Measurements from ENCODE around the gene SYNRG.
"Not testable (repeated sequence)": the region's sequence is repeated elsewhere in the genome, so short reads cannot be mapped to it uniquely, and the experiment has no call there.

The SYNRG gene, protein sequence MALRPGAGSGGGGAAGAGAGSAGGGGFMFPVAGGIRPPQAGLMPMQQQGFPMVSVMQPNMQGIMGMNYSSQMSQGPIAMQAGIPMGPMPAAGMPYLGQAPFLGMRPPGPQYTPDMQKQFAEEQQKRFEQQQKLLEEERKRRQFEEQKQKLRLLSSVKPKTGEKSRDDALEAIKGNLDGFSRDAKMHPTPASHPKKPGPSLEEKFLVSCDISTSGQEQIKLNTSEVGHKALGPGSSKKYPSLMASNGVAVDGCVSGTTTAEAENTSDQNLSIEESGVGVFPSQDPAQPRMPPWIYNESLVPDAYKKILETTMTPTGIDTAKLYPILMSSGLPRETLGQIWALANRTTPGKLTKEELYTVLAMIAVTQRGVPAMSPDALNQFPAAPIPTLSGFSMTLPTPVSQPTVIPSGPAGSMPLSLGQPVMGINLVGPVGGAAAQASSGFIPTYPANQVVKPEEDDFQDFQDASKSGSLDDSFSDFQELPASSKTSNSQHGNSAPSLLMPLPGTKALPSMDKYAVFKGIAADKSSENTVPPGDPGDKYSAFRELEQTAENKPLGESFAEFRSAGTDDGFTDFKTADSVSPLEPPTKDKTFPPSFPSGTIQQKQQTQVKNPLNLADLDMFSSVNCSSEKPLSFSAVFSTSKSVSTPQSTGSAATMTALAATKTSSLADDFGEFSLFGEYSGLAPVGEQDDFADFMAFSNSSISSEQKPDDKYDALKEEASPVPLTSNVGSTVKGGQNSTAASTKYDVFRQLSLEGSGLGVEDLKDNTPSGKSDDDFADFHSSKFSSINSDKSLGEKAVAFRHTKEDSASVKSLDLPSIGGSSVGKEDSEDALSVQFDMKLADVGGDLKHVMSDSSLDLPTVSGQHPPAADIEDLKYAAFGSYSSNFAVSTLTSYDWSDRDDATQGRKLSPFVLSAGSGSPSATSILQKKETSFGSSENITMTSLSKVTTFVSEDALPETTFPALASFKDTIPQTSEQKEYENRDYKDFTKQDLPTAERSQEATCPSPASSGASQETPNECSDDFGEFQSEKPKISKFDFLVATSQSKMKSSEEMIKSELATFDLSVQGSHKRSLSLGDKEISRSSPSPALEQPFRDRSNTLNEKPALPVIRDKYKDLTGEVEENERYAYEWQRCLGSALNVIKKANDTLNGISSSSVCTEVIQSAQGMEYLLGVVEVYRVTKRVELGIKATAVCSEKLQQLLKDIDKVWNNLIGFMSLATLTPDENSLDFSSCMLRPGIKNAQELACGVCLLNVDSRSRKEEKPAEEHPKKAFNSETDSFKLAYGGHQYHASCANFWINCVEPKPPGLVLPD (N-terminal part only)

DNA sequence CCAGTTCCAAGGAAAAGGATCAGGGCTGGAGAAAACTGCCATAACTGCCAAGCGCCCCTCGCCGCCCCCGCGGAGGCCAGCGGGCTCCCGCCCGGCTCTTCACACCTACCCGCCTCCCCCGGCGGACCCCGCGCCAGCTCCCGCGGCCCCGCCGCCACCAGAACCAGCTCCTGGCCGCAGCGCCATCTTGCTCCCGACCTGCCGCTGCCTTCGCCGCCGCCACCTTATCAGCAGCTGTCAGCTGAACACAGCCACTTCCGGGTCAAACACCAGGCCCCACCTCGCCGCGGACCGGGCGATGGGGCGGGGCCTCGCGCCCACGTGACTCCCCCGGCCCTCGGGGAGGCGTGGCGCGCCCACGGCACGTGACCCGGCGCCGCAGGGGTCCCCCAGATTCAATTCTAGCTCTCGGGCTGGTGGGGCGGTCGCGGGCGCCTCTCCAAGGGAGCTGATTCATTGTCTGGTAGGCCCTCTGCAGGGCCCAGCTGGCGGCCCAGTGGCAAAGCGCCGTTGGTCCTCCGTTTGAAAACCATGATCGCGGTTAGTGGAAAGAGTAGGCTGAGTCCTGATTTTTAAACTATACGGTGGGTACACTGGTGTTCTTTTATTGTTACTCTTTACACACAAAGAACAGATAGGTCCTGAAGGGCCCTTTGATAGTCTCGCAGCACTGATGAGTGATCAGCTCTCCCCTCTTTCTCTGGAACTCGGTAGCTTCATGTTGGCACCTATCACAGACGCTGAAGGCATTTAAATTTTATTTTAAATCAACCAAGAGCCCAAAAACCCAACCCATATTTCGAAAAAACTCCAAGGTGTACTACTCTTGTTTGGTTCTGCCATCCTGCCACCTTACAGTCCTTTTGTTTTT is at the start of gene SYNRG:
SYNRG (minus strand) TSS at position 249 of the 871 bp plus-strand sequence; CDS start at position 186, 63 bp downstream.
- DNase-seq, result peak; percentile 94

DNA sequence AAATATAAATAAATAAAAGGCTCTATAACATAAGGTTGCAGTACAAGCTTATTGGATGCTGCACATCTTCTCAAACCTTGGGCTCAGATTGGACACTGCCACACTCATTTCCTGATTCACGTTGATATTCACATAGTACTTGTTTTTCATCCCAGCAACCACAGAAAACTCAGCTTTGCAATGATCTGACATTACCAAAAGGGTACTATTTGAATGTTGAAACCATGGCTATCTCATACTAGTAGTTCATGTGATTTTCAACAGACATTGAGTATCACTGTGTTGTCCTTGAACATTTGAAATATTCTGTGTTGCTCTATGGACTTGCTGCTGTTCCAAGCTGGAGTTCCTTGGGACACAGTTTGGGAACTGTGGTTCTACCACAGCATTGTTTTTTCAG is 48.0 kb upstream of the SYNRG start:
- DNase-seq, result no peak

DNA sequence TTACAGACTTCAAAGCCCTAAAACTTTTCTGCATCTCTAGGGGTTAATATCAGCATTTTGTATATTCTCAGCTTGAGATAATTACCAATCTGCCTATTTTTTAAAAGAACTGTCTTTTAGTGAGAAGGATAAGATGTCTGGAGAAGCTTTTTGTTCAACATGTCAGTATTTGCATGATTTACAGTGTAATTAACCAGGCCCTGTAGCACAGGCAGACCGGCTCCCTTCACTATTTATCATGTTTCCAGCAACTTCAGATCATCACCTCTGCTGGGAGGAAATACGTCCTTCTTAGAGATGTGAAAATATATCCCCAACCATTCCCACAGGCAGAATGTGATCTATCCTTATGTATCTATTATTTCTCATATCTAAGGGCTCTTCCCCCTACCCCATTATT is 42.6 kb upstream of the SYNRG start:
- DNase-seq, result no peak

DNA sequence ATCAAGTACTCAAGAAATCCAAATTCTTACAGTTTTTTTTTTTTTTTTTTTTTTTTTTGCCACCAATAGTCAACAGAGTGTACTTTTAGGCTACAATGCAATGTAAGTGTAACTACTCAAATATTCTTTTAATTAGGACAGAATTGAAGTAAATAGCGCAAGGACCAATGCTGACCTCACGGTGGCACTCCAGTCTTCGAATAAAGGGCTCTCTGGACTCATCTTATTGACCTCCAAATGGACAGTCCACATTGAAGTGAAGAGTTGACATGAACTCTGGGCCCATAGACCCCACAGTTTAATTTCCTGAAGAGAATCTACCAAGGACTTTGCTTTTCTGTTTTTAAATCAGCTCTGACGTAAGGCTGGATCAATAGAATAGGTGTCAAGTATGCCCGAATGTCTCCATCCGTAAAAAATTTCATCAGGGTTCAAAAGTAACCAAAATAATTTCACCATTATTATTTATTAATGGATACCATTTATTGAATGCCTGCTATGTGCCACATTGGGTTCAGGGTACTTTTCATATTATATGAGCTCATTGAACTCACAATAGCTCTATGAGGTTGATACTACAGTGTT is 41.3 kb upstream of the SYNRG start:
- peak; percentile 8 for DNase-seq

DNA sequence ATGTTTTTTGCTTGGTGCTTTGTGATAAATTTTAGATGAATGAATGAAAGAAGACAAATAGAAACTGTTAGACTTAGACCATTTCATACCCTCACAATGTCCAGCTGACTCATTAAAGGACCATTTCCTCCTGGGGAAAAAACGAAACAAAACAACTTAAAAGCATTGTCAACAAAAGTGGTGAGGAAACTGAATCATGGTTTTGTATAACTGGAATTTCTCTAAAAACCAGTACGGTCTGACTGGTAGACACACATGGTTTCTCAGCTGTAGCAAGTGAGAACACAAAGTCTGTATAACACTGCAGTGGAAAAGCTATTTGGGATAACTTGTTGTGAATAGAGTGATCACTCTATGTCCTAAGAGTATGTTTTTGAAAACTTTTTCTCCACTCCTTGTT is 39.3 kb upstream of the SYNRG start:
- no peak for DNase-seq

DNA sequence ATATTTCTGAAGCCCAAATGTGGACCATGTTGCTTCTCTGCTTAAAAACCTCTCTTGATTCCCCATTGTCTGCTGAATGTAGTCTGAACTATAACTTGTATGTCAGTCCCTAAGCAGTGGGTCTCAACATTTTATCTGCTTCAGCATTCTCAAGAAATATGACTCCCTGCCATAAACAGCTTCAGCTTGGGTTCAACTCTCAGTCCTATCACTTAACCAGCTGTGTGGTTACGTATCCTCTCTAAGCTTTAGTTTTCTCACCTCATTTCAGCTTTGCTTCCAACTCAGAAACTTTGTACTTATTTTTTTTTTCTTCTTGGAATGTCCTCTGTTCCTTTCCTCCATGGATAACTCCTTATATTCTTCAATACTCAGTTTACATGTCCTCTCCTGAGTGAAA is 38.6 kb upstream of the SYNRG start:
- DNase-seq, result no peak

DNA sequence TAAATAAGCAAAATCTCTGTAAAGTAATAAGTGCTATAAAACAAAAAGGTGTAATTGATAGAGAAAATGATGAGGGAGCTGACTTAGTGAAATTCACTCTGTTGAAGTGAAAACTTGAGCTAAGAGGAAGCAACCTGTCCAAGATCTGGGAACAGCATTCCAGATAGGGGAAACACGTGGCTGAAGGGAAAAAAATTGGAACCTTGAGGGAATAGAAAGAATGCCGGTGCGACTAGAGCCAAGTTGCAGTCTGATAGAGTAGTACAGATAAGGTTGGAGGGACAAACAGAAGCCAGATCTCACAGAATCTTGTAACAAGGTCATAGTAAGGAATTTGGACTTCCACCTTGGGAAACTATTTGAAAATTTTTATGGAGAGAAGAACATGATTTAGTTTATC is 34.7 kb upstream of the SYNRG start:
- DNase-seq, result no peak

DNA sequence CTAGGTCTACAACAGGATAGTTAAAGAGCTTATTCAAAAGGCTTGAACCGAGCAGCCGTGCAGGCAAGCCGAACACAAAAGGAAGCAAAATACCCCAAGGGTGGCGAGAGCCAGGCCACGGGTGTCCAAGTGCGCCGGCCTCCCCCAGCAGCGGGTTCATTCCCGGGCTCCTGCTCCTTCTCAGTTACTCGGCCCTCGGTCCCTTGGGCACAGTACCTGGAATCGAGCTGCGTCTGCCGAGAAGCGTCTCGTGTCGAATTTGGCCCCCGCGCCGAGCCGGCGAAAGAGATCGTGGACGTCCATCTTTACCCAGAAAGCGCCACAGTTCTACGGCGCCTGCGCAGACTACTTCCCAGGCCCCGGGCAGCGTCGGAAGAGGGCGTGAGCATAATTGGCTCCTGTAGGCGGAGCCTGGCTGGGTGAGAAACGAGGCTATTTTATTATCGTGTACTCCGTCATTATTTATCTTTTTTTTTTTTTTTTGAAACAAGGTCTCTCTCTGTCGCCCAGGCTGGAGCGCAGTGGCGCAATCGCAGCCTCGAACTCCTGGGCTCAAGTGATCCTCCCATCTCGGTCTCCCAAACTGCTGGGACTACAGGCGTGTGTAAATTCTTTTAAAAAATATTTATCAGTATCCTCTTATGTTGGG is 34.0 kb upstream of the SYNRG start, which contains the start of gene DDX52:
DDX52 (minus strand) TSS at position 329 of the 649 bp plus-strand sequence; CDS start at position 303, 26 bp downstream.
- peak; percentile 91 for DNase-seq

DNA sequence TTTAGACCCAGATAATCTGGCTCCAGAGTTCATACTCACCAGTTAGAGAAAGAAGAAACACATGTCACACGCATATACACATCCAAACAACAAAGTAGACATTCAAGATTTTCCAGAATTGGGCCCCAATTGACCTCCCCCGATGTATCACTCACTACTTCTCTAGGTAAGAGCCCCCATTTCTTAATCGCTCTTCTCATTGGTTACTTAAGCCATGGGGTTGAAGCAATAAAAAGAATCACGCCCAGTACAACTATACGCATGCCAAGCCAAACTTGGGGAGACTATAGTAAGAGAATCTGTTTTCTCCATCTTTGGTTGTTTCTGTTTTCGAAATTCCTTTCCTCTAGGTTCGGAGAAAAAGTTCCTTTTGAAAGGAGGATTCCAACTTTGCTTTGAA is 33.5 kb upstream of the SYNRG start:
- DNase-seq, result no peak

DNA sequence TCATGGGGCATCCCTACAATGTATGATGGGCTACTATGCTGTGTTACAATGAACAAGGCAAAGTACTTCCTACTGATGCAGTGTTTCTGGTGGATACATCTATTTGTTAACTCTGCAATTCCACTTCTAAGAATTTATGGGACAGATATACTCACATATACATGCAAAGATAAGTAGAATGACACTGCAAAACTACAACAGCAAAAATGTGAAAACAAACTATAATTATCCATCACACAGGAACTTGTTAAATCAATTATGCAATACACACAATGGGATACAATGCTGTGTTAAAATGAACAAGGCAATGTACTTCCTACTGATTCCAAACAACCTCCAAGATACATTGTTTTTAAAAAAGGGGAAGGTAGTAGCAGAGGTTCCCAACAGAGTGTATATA is 30.8 kb upstream of the SYNRG start:
- no peak for DNase-seq

DNA sequence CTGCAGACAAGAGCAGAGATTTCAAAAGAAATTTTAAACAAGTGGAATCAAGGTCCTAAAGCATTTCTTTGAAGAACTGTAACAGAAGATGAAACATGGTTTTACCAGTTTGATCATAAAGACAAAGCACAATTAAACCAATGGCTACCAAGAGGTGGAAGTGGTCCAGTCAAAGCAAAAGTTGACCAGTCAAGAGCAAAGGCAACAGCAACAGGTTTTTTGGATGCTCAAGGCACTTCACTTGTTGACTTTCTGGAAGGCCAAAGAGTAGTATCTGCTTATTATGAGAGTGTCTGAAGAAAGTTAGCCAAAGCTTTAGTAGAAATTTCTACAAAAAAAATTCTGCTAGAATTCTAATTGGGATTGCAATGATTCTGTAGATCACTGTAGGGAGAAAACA is 28.7 kb upstream of the SYNRG start:
- DNase-seq, result no peak

DNA sequence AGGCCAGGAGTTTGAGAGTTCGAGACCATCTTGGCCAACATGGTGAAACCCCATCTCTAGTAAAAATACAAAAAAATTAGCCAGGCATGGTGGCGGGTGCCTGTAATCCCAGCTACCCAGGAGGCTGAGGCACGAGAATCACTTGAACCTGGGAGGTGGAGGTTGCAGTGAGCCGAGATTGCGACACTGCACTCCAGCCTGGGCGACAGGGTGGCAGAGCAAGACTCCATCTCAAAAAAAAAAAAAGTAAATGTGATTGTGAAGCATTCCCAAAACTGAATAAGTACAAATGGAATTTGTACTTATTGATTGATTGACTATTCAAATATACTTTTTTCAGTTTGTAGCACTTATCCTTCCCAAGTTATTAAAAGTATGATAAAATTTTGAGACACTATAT is 7.2 kb upstream of the SYNRG start:
- DNase-seq, result not testable (repeated sequence)

DNA sequence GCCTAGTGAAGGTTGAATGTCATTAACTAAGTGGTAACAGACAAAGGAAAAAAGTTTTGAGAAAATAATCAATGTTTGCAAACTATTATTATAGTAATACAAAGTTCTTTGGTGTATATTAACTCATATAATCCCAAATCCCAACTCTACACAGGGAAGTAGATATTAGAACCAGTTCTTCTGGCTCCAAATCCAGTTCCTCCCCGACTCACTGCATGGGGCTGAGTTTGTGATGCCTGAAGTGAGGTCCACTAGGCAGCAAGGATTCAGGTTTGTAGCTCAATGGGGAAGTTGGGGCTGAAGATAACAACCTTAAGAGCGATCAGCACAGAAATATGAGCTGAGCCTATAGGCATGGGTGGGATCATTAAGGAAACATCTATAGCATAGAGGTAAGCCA is 5.6 kb upstream of the SYNRG start:
- no peak for DNase-seq

DNA sequence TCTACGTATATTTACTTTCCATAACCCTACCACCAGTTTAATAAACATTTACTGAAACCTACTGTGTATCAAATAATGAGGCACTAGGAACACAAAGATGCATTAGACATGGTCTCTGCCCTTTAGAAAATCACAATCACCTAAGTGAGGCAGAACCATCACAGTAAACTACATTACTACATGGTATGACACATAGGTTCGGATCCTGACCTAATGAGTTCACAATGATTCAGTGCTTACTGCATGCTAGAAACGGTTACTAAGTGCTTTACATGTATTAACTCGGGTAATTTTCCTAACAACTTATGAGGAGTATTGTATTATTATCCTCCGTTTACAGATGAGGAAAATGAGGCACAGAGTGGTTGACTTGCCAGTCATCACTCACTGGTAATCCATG is 5.2 kb upstream of the SYNRG start:
- no peak for DNase-seq

DNA sequence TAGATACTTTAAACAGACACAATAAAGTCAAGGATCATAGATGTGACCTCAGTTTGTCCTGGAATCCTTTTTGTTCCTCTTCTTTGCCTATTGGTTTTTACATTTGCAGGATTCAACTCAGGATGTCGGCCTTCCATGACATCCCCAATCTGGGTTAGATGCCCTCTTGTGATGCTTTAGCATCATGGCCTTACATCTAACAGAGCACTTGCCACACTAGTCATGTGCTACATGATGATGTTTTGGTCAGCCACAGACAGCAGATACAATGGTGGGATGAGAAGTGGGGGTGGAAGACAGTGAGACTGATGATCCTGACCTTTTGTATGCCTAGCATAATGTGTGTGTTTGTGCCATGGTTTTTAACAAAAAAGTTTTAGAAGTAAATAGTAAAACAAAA is 1.8 kb upstream of the SYNRG start:
- no peak for DNase-seq

DNA sequence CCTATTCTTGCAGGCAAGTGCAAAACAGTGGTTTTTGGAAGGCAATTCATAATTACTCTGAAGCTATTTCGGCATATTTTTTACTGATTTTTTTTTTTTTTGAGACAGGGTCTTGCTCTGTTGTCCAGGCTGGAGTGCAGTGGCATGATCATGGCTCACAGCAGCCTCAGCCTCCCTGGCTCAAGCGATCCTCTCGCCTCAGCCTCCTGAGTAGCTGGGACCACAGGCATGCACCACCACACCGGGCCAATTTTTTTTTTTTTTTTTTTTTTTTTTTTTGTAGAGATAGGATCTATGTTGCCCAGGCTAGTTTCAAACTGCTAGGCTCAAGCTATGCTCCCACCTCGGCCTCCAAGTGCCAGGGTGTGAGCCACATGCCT is 813 bp upstream of the SYNRG start:
- not testable (repeated sequence) for DNase-seq

DNA sequence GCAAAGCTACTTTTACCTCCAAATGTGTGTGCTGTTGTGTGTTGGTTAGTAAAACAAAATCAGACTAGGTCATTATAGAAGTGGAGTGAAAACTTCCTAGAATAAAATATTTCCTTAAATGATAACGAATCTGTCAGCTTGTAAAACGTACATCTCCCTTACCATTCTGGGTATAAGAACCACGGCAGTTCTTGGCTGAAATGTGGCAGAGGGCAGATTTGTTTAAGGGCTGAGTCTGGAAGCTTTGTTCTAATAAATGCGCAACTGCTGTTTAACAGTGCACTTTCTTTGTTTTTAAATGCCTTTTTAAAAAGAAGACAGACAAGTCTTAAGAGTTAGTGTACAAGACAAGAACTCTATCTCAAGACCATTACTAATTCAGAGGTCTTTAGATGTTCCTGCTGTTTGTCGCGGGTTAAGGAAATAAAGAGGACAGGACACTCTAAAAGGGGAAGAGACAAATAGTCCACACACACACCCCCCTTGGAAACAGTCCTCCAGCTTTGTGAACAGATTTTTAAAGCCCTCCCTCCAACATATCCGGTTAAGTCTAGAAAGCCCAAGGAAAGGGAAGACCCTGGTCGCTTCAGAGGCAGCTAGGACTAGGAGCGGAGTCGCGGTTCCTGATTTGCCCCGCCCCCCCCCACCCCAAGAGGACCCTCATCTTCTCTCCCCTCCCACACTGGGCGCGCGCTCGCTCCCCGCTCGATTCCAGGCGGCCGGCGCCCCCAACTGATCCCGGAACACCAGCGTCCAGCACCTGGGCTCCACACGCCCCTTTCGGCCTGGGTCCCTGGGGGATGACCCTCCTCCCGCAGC is 658 bp downstream of the SYNRG start:
- no peak for DNase-seq

DNA sequence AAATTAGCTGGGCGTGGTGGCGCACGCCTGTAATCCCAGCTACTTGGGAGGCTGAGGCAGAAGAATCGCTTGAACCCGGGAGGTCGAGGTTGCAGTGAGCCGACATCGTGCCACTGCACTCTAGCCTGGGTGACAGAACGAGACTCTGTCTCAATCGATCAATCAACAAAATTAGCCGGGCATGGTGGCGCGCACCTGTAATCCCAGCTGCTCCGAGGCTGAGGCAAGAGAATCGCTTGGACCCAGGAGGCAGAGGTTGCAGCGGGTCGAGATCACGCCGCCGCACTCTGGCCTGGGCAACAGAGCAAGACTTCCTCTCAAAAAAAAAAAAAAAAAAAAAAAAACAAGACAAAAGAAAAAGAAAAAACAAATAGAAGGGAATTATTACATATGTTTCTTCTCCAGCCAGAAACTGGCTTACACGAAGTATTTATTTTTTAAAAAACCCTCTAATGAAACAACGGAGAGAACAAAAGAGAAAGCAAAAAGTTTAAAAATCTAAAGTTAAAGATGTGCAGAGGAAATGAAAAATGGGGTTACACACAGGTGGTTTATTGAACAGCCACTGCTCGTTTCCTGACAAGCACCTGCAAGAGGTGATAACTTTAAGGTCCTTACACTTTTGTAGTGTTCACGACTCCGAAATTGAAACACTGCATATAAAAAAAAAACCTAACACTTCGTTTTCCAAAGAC is 1.4 kb downstream of the SYNRG start:
- peak; percentile 21 for DNase-seq

DNA sequence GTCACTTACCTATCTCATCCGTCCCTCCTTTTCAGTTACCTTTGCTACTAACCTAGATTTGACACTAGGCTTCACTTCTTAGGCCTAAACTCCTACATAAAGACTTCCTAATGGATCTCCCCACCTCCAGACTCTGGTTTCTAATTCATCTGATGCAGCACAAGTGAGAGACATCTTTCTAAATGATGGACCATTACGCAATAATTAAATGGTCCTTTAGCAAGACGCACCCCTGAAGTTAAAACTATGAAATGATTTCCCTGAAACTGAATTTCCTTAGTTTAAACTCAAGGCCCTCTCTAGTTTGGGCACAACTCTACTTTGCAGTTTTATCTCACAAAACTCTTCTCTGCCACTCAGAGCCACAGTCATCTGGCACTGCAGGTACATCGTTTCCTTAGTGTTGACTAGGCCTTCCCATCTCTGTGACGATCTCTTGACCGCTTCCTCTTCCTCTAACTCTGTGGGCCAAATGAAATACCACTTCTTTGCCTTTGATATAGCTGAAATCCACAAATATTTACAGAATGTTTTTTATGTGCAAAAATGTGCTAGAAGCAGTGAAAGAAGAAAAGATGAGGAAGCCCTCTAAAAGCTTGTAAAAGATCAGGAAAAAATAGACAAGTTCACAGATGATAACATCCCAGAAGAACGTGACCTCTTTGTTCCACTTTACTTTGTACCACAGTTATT is 3.3 kb downstream of the SYNRG start:
- peak; percentile 49 for DNase-seq
